HT-29 (cell line): ENCODE results near the gene EFCAB7. TPM values are rescaled to one million over a fixed set of nuclear protein-coding genes. Genes with fewer than 3 reads are reported as not detected.

Experiments used
- DNase-seq: peaks from one replicate; pipeline ENCODE4 v3.0.0-alpha.2; 2015; ENCODE audit warnings: low spot score
- total RNA-seq: library from RNA; depleted of rRNA; stranded (reverse); fragments of >200 nt; shearing (Covaris generic); gene quantifications from 2 replicates; pipeline ENCODE4 v1.2.3, GENCODE V29; 2014; rRNA removed

EFCAB7 gene
- 1.2 and 1.4 TPM in 2 replicates for total RNA-seq

DNA sequence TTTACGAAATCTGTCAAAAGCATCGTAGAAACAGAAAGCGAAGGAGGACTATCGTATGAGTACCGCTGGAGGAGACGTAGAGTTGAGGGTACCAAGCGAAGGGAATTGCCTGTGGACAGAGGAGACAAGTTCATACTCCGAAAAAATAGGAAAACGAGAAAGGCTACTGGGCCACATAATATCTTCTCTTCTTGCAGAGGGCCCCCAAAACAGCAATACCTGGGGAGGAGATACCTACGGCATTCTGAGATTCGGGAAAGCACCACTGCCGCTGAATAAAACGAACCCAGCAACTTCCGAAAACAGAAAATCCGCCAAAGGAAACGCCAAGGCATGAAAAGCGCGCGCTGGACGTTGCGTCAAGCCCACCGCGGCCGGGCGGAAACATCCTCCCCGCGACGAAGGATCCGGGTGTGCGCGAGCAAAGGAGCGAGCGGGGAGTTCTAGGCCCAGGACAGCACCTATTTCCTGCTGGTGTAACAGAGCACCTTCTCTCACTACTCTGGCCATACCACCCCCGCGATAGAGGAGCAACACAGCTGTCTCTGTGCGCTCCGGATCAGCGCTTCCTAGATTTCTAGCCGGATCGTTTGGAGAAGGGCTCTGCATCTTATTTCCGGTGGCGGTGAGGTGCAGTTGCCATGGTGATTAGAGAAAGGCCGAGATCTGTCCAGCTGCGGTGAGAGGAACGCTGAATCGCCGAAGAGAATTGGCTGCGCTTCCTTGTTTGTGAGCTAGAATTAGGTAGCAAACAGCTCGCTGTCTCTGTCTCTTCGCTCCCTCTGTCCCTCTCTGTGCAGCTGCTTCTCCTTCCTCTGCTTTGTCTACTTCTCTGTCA, at the start of gene EFCAB7, which contains the start of gene ITGB3BP:
EFCAB7 (plus strand) TSS at position 635 of the 838 bp plus-strand sequence. CDS start 2,048 bp downstream, outside the sequence.
ITGB3BP (minus strand) TSS at position 335 of the 838 bp plus-strand sequence; CDS start at position 243, 92 bp downstream.
- DNase-seq: peak; percentile 95

DNA sequence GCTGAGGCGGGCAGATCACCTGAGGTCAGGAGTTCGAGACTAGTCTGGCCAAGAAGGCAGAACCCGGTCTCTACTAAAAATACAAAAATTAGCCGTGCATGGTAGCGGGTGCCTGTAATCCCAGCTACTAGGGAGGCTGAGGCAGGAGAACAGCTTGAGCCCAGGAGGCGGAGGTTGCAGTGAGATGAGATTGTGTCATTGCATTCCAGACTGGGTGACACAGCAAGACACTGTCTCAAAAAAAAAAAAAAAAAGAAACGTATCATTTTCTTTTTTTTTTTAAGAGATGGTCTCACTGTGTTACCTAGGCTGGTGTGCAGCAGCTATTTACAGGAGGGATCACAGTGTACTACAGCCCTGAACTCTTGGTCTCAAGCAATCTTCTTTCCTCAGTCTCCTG, 47.6 kb upstream of the EFCAB7 start:
- DNase-seq: no peak

DNA sequence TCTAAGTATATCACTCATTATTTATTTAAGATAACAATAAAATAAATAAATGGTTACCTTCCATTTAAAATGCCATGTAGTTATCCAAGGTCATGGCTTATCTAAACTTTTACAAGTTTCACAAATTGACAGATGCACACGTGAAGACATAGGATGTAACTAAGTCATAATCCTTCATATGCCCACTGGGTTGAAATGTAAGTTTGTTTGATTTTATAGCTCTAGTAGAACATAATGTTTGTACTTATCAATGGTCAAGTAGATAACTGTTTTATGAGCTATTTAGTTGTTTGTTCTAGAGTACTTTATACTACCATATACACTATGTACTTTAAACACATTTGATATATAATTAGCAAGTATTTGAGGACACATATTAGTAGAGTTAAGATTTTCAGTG, 43.3 kb upstream of the EFCAB7 start:
- no peak for DNase-seq

DNA sequence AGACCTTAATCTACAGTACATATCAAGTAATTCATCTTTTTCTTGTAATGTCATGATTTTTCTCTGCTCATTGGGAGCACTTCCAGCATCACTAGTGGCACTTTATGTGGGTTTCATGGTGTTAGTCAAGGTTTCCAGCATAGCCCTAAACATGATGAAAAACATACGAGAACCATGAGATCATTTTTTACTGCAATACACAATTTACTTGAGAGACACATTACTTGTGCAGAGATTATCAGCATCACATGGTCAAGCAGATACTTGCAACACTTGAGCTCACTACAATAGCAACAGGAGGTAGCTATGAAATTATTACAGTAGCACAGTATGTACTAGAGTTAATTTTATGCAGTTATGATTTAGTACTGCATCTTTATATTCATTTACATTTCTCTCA, 36.7 kb upstream of the EFCAB7 start:
- DNase-seq: no peak

DNA sequence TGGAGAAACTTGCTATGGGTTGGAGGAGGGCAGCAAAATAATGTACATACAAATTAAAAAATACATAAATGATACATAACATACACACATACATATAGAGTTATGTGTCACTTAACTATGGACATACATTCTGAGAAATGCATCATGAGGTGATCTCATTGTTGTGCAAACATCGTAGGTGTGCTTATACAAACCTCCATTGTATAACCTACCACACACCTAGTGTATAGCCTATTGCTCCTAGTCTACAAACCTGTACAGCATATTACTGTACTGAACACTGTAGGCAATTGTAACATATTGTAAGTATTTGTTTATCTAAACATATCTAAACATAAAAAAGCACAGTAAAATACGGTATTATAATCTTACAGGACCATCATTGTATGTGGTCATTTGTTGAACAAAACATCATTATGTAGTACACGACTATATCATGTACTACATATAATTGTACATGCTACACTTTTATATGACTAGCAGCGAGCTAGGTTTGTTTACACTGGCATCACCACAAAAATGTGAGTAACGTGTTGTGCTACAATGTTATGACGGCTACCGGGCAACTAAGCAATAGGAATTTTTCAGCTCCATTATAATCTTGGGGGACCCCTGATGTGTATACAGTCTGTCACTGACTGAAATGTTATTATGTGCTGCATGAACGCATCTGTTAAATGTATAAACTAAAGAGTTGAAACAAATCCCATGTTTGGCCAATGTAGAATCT, 35.8 kb upstream of the EFCAB7 start:
- DNase-seq: peak; percentile 75

DNA sequence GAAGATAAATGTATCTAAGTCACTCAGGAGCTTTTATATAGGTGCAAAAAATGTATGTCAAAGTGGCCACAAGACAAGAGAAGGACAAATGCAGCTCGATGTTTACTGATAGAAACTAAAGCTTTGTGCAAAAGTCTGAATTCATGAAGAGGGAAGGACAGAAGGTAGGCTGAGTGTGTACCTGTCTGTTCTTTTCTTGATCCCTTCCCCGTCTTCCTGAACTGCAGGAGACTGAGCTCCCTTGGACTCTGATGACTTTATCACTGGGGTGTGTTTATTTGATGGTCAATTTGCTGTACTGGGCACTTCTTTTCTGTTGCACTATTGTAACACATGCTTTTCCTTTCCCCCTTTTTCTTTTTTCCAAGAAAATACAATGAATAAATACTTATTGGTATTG, 25.7 kb upstream of the EFCAB7 start:
- no peak for DNase-seq

GRCh38 chr1:63498106-63498505, 25.2 kb upstream of the EFCAB7 start:
- DNase-seq: no peak

DNA sequence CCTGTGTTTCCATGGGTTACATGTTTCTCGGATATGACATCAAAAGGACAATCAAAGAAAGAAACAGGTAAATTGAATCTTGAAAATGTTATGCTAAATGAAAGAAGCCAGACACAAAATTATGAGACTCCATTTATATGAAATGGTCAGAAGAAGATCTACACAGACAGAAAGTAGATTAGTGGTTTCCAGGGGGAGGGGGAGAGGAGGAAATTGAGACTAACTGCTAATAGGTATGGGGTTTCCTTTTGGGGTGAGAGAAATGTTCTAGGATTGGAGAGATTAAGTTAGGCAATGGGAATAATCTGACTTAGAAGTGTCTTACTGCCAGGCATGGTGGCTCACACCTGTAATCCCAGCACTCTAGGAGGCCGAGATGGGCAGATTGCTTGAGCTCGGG, 22.1 kb upstream of the EFCAB7 start:
- no peak for DNase-seq

GRCh38 chr1:63506782-63507181, 16.5 kb upstream of the EFCAB7 start:
- no peak for DNase-seq

GRCh38 chr1:63509718-63510117, 13.6 kb upstream of the EFCAB7 start:
- DNase-seq: no peak

GRCh38 chr1:63512584-63512983, 10.7 kb upstream of the EFCAB7 start:
- DNase-seq: no peak

- no peak for DNase-seq
Observed at GRCh38 chr1:63516629-63517028, 6.7 kb upstream of the EFCAB7 start.

DNA sequence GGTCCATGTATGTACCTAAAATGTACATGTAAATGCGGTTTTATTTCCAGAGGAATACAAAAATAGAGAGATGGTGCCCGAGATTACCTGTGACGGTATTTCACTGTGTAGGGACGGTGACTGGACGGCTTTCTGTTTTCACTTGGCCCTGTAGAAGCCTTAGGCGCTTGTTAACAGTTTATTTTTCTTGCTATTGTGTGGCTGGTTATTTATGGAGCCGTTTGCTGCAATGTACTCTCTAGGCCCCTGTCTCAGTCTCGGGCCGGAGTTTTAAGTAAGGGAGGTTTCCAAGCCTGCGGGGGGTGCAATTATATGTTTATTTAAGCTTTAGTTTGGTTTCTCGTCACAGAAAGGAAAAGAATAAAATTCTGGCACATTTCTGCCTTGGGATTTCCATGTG, 413 bp downstream of the EFCAB7 start:
- no peak for DNase-seq

GRCh38 chr1:63524201-63524600, 876 bp downstream of the EFCAB7 start:
- peak; percentile 28 for DNase-seq

GRCh38 chr1:63532727-63533126, 9.4 kb downstream of the EFCAB7 start:
- DNase-seq: no peak

DNA sequence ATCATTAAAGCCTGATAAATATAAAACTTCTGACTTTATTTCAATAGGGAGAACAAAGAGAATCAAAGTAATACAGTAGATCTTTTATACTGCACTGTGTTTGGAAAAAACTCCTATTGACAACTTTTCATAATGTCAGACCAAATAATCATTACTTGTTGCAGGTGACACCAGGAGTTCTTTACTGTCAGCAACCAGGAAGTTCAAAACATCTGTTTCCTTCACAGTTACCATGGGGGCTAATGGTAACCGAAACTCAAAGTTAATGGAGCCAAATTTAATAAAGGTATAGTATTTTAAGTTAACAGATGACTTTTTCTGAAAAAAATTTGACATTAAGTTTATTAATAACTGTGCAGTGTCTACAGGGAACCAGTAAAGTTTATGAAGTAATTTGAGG, 10.6 kb downstream of the EFCAB7 start:
- no peak for DNase-seq

DNA sequence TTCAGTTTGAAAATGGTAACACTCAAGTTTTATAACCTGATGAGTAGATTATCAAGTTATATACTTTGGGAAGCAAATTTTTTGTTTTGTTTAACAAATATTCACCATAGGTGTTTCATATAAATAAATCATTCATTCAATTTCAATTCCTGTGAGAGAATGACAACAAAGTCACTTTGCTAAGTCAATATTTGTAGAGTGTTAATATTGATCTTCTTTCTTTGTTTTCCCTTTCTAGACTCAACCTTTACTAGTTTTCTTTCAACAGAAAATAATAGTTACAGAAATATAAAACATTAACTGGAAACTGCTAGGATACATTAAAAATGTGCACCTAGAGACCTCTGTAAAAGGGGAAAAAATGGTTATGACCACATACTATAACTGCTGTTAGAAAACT, 11.1 kb downstream of the EFCAB7 start:
- no peak for DNase-seq

- no peak for DNase-seq
Observed at GRCh38 chr1:63537006-63537405, 13.7 kb downstream of the EFCAB7 start.

GRCh38 chr1:63537940-63538339, 14.6 kb downstream of the EFCAB7 start:
- DNase-seq: peak; percentile 22

GRCh38 chr1:63545780-63546179, 22.5 kb downstream of the EFCAB7 start:
- DNase-seq: no peak

DNA sequence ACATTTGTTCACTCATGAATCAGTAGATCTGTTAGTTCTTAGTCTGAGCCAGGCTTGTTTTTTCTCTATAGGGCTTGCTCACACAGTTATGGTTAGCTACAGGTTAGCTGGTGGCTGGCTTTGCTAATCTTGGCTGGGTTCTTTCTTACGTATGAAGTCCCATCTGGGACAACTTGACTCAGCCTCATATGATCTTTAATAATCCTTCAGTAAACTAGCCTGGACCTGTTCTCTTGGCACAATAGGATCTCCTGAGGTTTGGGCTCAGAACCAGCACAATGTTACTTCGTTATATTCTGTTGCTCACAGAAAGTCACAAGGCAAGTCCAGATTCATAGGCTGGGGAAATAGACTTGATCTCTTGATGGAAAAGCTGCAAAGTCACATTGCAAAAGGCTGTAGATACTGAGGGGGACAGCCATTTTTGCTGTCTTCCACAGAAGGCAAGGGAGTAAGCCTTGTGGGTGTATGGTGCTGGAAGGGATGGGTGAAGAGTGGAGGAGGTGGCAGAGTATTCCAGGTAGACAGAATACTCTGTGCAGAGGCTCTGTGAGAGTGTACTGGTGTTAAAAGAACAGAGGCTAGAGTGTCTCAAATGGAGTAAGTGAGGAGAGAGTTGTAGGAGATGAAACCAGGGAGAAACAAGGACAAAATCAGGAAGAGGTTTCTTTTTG, 24.4 kb downstream of the EFCAB7 start:
- DNase-seq: no peak

DNA sequence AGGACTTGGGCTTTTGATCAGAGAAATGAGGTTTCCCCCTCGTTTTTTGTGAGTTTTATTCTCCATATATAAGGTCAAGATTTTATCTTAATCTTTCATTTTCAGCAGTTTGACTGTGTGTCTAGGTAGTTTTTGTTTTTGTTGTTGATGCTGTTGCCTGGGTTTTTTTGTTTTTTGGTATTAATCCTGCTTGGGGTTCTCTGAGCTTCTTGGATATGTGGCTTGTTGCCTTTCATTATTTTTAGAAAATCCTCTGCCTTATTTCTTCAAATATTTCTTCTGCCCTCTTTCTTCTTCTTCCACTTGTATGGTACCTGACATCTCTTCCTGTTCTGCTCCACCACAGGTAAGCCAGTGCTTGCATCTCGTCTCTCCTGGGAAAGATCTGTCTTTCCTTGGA, 25.0 kb downstream of the EFCAB7 start:
- DNase-seq: no peak
